K562 (cell line): ENCODE data around the gene CRYBA1. TPM values are rescaled to one million over a fixed set of nuclear protein-coding genes. Genes with fewer than 3 reads are reported as not detected.

Experiments used
- ARID2 ChIP-seq: fragments of 450-650 bp; IDR thresholded peaks from 2 replicates; pipeline ENCODE4 v1.6.1; 2017; ENCODE audit warnings: antibody characterized with exemption, mild to moderate bottlenecking
- ATF7 ChIP-seq: fragments of 450-650 bp; IDR thresholded peaks from 2 replicates; pipeline ENCODE4 v1.7.1; 2014; ENCODE audit warnings: mild to moderate bottlenecking, moderate library complexity
- DNMT1 ChIP-seq: fragments of 450-650 bp; IDR thresholded peaks from 2 replicates; pipeline ENCODE4 v1.6.1; 2016; ENCODE audit warnings: antibody characterized with exemption, mild to moderate bottlenecking
- ELK3 ChIP-seq: fragments of 450-650 bp; formaldehyde crosslinking; IDR thresholded peaks from 2 replicates; pipeline ENCODE4 v1.4.0; 2020; ENCODE audit warnings: mild to moderate bottlenecking
- FOXP4 ChIP-seq: sonication (generic); formaldehyde crosslinking; IDR thresholded peaks from 2 replicates; pipeline ENCODE4 v1.8.0; 2022; ENCODE audit warnings: mild to moderate bottlenecking, missing genetic modification reagents, borderline replicate concordance
- HDAC1 ChIP-seq, 2 experiments: fragments of 450-650 bp; IDR thresholded peaks; 2 replicates each; pipeline ENCODE4 v1.6.1; 2016 to 2017; ENCODE audit warnings: inconsistent platforms in 1 of 2, mild to moderate bottlenecking in 1 of 2, moderate library complexity in 1 of 2
- HDAC6 ChIP-seq: IDR thresholded peaks from 2 replicates; pipeline ENCODE4 v1.6.1; 2012; ENCODE audit warnings: low read depth, mild to moderate bottlenecking, control low read depth, inconsistent platforms, low read length, moderate library complexity
- HDAC8 ChIP-seq: fragments of 450-650 bp; IDR thresholded peaks from 2 replicates; pipeline ENCODE4 v1.6.1; 2016; ENCODE audit warnings: mild to moderate bottlenecking, missing genetic modification characterization, moderate library complexity, missing compliant biosample characterization
- MAX ChIP-seq: sonication (generic); formaldehyde crosslinking; IDR thresholded peaks from 2 replicates; pipeline ENCODE4 v1.9.0; 2022; ENCODE audit warnings: mild to moderate bottlenecking, missing genetic modification reagents
- MED1 ChIP-seq: sonication (generic); formaldehyde crosslinking; IDR thresholded peaks from 2 replicates; pipeline ENCODE4 v1.8.1; 2023; ENCODE audit warnings: missing genetic modification reagents, borderline replicate concordance
- MEIS2 ChIP-seq: fragments of 450-650 bp; IDR thresholded peaks from 2 replicates; pipeline ENCODE4 v1.6.1; 2014; ENCODE audit warnings: mild to moderate bottlenecking; ENCODE audit not compliant: partially characterized antibody
- MITF ChIP-seq: IDR thresholded peaks from 2 replicates; pipeline ENCODE4 v1.6.1; 2014; ENCODE audit warnings: antibody characterized with exemption
- MYNN ChIP-seq, 2 experiments: sonication (generic); formaldehyde crosslinking in 1 of 2; IDR thresholded peaks; 2 replicates each; pipeline versions ENCODE4 v1.5.0 to v1.6.1; 2016 to 2020; ENCODE audit warnings: antibody characterized with exemption in 1 of 2, missing genetic modification reagents in 1 of 2
- NRF1 ChIP-seq, 2 experiments: fragments of 450-650 bp; IDR thresholded peaks in 1 of 2; conservative IDR thresholded peaks in 1 of 2; 2 replicates each; pipeline ENCODE4 v1.6.1; 2014; ENCODE audit warnings: mild to moderate bottlenecking in 2 of 2
- SRSF1 ChIP-seq: fragments of 200-400 bp; formaldehyde crosslinking; IDR thresholded peaks from 2 replicates; pipeline ENCODE4 v1.6.1; 2017; ENCODE audit warnings: mild to moderate bottlenecking, low read depth, low read length, moderate library complexity
- SRSF3 ChIP-seq: fragments of 200-400 bp; formaldehyde crosslinking; IDR thresholded peaks from 2 replicates; pipeline ENCODE4 v1.6.1; 2016; ENCODE audit warnings: mild to moderate bottlenecking, low read length, moderate library complexity; ENCODE audit not compliant: insufficient read depth
- ZNF134 ChIP-seq: fragments of 250-450 bp; sonication (Bioruptor Pico); conservative IDR thresholded peaks from 2 replicates; pipeline ENCODE4 v1.4.0; 2020
- ZNF561 ChIP-seq: fragments of 450-650 bp; formaldehyde crosslinking; conservative IDR thresholded peaks from 2 replicates; pipeline ENCODE4 v1.4.0; 2020; ENCODE audit warnings: mild to moderate bottlenecking, moderate library complexity
- ZNF740 ChIP-seq, 3 experiments: fragments of 200-800 bp in 1 of 3; sonication (Bioruptor generic) in 1 of 3; sonication (generic) in 1 of 3; formaldehyde crosslinking in 1 of 3; IDR thresholded peaks; 2 replicates each; pipeline versions ENCODE4 v1.6.1 to v1.8.0; 2016 to 2022; ENCODE audit warnings: mild to moderate bottlenecking in 2 of 3, missing compliant biosample characterization in 2 of 3, missing genetic modification characterization in 2 of 3, missing genetic modification reagents in 1 of 3
- ZNF830 ChIP-seq: fragments of 250-450 bp; sonication (Bioruptor Pico); IDR thresholded peaks from 2 replicates; pipeline ENCODE4 v1.5.0; 2021; ENCODE audit warnings: mild to moderate bottlenecking
- polyA plus RNA-seq, 8 experiments: library from polyadenylated mRNA; depleted of rRNA in 4 of 8; stranded (reverse) in 5 of 8; unstranded in 3 of 8; fragments of >200 nt; fragmentation: Nextera tagmentation in 2 of 8; fragmentation: Illumina TruSeq in 1 of 8; extraction: Ambion mirVana in 2 of 8; extraction: Trizol in 1 of 8; gene quantifications; 2 replicates each; pipeline versions ENCODE4 v1.2.1 to v1.2.3, GENCODE V29; 2011 to 2014; ENCODE audit warnings: inconsistent platforms in 1 of 8, missing spikeins in 1 of 8
- total RNA-seq, 7 experiments: library from RNA; depleted of rRNA in 6 of 7; stranded (reverse); fragments of >200 nt in 6 of 7; fragmentation: Illumina TruSeq in 2 of 7; extraction: Trizol in 2 of 7; gene quantifications; 2 replicates each; pipeline versions ENCODE4 v1.2.1 to v1.2.3, GENCODE V29; 2011 to 2021; ENCODE audit warnings: low replicate concordance in 1 of 7
- TF ChIP-seq, protein P1 (sequence below): fragments of 250-450 bp; sonication (Bioruptor Pico); IDR thresholded peaks from 2 replicates; pipeline ENCODE4 v1.8.0; 2021; ENCODE audit warnings: moderate library complexity, mild to moderate bottlenecking, inconsistent platforms
- TF ChIP-seq, protein P2 (sequence below): fragments of 250-450 bp; sonication (Bioruptor Pico); IDR thresholded peaks from 2 replicates; pipeline ENCODE4 v1.6.1; 2021; ENCODE audit warnings: mild to moderate bottlenecking

Gene CRYBA1
- total and polyA plus RNA-seq, 9 of the 15 experiments (the other 6 are each of a cell fraction or from before 2014, with no cell fraction given): not detected

GRCh38 chr17:29219378-29220047, 27.1 kb upstream of the CRYBA1 start (continued):
- TF ChIP-seq, protein P1, sequence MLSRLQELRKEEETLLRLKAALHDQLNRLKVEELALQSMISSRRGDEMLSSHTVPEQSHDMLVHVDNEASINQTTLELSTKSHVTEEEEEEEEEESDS (CRISPR knock-in tag): no peak
- 0 out of 2 replicates have a peak, but pooled peaks have one; percentile 49 for TF ChIP-seq ARID2
- no peak for TF ChIP-seq SRSF1
- TF ChIP-seq ZNF134 (CRISPR knock-in tag): no peak
- peak; percentile 60 for TF ChIP-seq ATF7
- TF ChIP-seq NRF1 (conservative IDR thresholded peaks at IDR 0.05 in 1 of 2, IDR thresholded peaks at IDR 0.05 in 1 of 2): peak in 1 of 2 experiments; percentile 5; a peak in 1 of 4 replicates
- TF ChIP-seq, protein P2, sequence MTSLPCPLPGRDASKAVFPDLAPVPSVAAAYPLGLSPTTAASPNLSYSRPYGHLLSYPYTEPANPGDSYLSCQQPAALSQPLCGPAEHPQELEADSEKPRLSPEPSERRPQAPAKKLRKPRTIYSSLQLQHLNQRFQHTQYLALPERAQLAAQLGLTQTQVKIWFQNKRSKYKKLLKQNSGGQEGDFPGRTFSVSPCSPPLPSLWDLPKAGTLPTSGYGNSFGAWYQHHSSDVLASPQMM: no peak
- no peak for TF ChIP-seq HDAC6
- TF ChIP-seq MYNN (IDR thresholded peaks at IDR 0.05): 0 out of 2 replicates have a peak, but pooled peaks have one; percentile 24
- TF ChIP-seq MYNN (CRISPR knock-in tag; IDR thresholded peaks at IDR 0.05): no peak
- TF ChIP-seq ZNF561 (CRISPR knock-in tag): no peak
- no peak for TF ChIP-seq SRSF3
- no peak for TF ChIP-seq DNMT1
- TF ChIP-seq MED1 (CRISPR knock-in tag): no peak
- TF ChIP-seq ELK3 (CRISPR knock-in tag): no peak
- no peak for TF ChIP-seq HDAC8 (tag)
- no peak for TF ChIP-seq ZNF740 (CRISPR knock-in tag; IDR thresholded peaks at IDR 0.05)
- TF ChIP-seq ZNF740 (tag; IDR thresholded peaks at IDR 0.05): no peak
- no peak for TF ChIP-seq HDAC1 (IDR thresholded peaks at IDR 0.05)
- no peak for TF ChIP-seq FOXP4 (CRISPR knock-in tag)
- TF ChIP-seq MAX (CRISPR knock-in tag): no peak
- TF ChIP-seq MEIS2: no peak
- TF ChIP-seq ZNF830 (CRISPR knock-in tag): no peak
- no peak for TF ChIP-seq MITF
